Cardiac fibroblast (primary cell): ENCODE data around the gene KIT.

Source experiments
- DNase-seq, 2 donors: peaks; one replicate each; pipeline versions ENCODE4 v3.0.0 to v3.0.0-alpha.2; 2010; ENCODE audit warnings: low read depth in 2 of 2
- H3K4me3 ChIP-seq, 2 donors: replicated peaks in 1 of 2; 1 replicate in 1 of 2; 2 replicates in 1 of 2; pipeline ENCODE4 v1.5.1; 2011; ENCODE audit warnings: low read depth in 2 of 2, low read length in 2 of 2, mild to moderate bottlenecking in 2 of 2, moderate library complexity in 1 of 2
- CTCF ChIP-seq: IDR thresholded peaks from one replicate; pipeline ENCODE4 v1.5.1; 2011; ENCODE audit warnings: low read depth, mild to moderate bottlenecking, low read length, inconsistent platforms

Gene KIT

DNA sequence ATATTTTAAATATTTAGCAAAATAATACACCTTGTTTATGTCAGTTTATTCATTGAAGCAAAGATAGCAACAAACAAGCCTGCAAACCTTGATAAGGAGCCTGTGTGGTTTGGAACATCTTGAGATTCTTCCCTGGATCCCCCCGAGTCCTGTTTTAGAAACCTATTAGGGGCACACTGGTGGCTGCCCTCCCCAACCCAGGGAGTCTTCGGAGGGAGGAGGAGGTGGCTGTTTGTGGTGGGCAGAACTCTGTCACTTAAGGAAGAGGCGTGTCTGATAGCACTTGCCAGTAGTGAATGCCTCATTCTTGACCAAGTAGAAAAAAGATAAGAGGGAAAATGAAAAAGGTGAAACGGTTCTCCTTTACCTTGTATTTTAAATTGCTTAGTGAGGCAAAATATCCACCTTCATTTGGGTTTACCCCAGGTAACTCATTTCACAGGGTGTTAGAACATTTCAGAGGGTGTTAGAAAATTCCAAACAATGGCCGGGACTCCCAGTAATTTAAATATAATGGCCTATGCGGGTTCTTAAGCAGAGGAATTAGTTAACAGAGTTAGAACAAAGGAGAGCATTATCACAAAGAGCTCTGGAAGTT, 10.4 kb downstream of the KIT start:
- no peak for DNase-seq
- H3K4me3 ChIP-seq: no peak overlapping the region
- TF ChIP-seq CTCF: no peak

- H3K4me3 ChIP-seq: no peak overlapping the region
- DNase-seq: no peak
- TF ChIP-seq CTCF: no peak
These were observed 12.1 kb downstream of the KIT start for GRCh38 chr4:54669831-54670230.

DNA sequence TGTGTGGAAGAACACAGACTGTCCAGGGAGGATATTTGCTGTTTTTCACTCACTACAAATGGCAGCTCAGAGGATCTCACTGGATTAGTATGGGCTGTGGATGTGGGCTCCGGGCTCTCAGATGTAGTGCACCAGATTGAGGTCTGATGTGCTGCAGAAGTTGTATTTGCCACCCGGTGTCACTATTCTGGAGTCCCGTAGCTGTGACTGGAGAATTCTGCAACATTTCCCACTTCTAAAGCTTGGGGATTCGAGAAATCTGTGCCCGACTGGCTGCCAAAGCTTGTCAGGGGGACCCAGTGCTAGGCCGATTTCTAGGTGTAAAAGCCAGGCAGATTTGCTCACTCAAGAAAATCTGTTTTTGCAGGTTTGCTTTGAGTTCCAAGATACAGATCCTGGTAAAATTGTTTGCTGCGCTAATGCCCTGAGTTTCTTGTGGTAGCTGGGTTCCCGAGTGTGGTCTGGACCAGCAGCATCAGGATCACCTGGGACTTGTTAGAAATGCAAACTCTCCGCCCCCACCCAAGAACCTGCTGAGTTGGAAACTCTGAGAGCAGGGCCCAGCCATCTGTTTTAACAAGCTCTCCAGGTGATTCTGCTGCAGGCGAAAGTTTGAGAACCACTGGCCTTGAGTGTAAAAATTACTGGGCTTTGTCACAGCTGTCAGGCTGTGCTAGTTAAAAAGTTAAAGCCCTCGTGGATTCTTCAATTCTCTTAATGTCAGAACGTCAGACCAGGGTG, 18.1 kb downstream of the KIT start:
- no peak overlapping the region for H3K4me3 ChIP-seq
- TF ChIP-seq CTCF: no peak
- no peak for DNase-seq

DNA sequence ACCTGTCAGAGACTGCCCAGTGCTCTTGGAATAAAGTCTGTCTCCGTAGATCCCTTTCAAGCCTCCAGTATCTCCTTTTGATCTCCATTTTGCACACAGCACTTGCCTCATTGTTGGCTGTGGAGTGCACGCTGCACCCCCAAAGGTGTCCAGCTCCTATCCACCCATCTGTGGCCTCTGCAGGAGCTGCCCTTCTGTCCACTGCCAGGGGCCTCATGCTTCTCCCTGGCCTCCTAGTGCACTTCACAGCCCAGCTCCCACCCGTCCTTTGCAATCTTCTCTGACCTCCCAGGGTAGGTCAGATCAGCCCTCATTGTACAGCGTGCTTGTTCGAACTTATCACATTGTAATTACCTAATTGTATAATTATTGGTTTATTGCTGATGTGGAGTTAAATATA, 18.9 kb downstream of the KIT start:
- no peak for DNase-seq
- no peak overlapping the region for H3K4me3 ChIP-seq
- TF ChIP-seq CTCF: no peak

DNA sequence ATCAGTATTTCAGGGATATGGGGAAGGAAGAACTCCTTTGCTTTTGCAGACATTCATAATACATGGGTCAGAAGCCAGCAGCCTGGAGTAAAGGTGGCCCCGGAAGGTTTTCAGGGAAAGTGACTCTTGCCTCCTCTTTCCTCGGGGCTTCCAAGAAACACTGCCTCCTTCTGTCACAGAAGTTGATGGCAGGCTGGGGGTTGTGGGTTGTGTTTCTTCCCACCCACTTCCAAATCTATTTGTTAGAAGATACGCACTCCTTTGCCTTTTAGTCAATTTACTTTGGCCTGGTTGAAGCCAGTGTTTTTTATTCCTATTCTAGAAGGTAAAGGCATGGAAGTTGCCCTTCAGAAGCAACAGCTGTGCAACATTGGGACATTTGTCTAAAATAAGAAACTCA, 19.7 kb downstream of the KIT start:
- no peak for DNase-seq
- TF ChIP-seq CTCF: peak; percentile 5
- H3K4me3 ChIP-seq: no peak overlapping the region

DNA sequence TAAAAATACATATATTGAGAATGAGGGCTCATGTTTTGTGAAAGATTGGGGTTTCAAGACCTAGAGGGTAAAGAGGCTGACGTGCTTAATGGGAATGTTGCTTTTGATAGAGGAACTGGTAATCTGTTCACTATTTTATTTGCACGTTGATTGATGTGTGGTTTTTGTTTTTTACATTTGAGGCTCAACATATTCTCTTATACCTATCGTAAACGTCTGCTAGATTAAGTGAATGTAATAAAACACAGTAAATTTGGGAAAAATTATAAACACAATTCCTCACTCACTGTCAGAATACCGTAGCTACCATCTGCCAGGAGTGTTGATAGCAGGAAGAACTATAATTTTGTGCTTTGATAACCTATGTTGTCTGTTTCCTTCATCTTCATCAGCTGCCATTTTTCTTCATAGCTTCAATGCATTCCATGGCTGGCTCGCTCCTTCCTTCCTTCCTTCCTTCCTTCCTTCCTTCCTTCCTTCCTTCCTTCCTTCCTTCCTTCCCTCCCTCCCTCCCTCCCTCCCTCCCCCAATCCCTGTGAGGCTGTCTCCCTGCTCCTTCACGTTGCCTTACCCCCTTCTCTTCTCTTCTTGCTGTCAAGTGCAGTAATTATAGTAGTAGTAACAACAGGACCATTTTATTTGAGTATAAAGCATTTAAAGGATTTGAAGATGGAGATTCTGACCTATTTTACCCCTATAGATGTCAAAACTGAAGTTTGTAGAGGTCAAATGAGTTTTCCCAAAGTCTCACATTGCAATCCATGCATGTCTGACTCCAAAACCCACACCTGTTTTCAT, 20.3 kb downstream of the KIT start:
- H3K4me3 ChIP-seq: no peak overlapping the region
- no peak for DNase-seq
- no peak for TF ChIP-seq CTCF
